T-helper 17 cell (primary cell): ENCODE results near the gene LRPAP1. TPM values are rescaled to one million over a fixed set of nuclear protein-coding genes. Genes with fewer than 3 reads are reported as not detected.
"Not testable (repeated sequence)": the region's sequence is repeated elsewhere in the genome, so short reads cannot be mapped to it uniquely, and the experiment has no call there.

Experiments
- ATAC-seq: fragments of 150-1000 bp; cut with Tn5 transposase; 2 replicates; pipeline ENCODE4 v1.10.0; 2021; ENCODE audit warnings: mild to moderate bottlenecking, moderate library complexity
- DNase-seq, 3 donors: peaks; one replicate each; pipeline versions ENCODE4 v3.0.0 to v3.0.0-alpha.2; 2020 to 2021
- H3K9me3 ChIP-seq: one replicate; pipeline ENCODE4 v1.7.0; 2013; ENCODE audit warnings: low read length, mild to moderate bottlenecking; ENCODE audit not compliant: control insufficient read depth, poor library complexity, severe bottlenecking
- H3K27ac Mint-ChIP-seq: one replicate; pipeline ENCODE4 v1.8.0; 2022; ENCODE audit warnings: mild to moderate bottlenecking, moderate library complexity, mixed read lengths
- H3K27me3 Mint-ChIP-seq: one replicate; pipeline ENCODE4 v1.8.0; 2022; ENCODE audit warnings: mixed read lengths
- H3K36me3 Mint-ChIP-seq: one replicate; pipeline ENCODE4 v1.8.0; 2022; ENCODE audit warnings: low read depth, mixed read lengths
- H3K4me1 Mint-ChIP-seq: one replicate; pipeline ENCODE4 v1.8.0; 2022; ENCODE audit warnings: mild to moderate bottlenecking, mixed read lengths
- H3K4me3 Mint-ChIP-seq: one replicate; pipeline ENCODE4 v1.8.0; 2022; ENCODE audit warnings: mild to moderate bottlenecking, moderate library complexity, mixed read lengths
- total RNA-seq, 4 donors: library from RNA in 2 of 4; stranded (reverse) in 2 of 4; gene quantifications; one replicate each; pipeline ENCODE4 v1.2.3 and lab custom pipeline; 2022 to 2026

Gene LRPAP1
- total RNA-seq, 2 donors from 2014 or later = 77.4 to 82.8 TPM

DNA sequence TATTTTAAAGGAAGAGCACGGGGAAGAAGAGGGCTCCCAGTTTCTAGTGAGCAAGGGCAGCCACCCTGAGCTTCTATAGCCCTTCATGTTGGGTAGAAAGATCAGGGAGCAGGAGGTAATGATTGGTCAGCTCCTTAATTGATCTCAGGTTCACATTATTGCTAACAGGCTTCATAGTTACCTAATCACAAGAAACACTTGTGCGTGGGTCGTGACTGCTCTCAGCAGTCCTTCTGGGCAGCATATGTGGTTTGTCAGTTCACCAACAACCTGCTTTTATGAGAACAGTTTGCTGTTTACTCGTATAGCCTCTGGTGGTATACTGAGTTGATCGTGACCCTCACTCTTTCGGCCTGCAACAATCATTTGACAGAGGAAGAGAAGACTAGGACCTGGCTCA is 73.9 kb downstream of the LRPAP1 start:
- H3K9me3 ChIP-seq = no peaks in the 10 kb centered on the region
- H3K36me3 Mint-ChIP-seq = peaks cover 3% of the 10 kb centered on the region
- no peaks in the 10 kb centered on the region for H3K4me1 Mint-ChIP-seq
- no peak for ATAC-seq
- DNase-seq = no peak
- H3K27ac Mint-ChIP-seq = no peak overlapping the region
- H3K27me3 Mint-ChIP-seq = peaks cover 17% of the 10 kb centered on the region
- no peak overlapping the region for H3K4me3 Mint-ChIP-seq

DNA sequence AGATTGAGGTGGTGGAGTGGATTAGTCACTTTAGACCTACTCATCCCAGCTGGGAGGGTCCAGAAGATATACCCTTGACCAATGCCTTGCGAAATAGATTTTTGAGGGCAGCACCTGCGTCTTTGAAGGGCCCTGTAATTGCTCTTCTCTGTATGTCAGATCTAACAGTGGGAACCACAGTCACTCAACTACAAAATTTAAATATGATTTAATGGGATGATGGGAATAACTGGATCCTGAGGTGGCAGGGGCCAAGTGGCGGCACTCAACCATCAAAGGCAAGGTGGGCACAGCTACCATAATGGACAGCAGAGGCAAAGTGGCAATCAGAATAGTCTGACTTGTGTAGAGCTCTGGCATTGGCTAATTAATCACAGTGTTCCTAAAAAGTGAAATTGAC is 76.6 kb downstream of the LRPAP1 start:
- not testable (repeated sequence) for H3K27ac Mint-ChIP-seq, H3K27me3 Mint-ChIP-seq, DNase-seq, H3K4me1 Mint-ChIP-seq, H3K36me3 Mint-ChIP-seq, ATAC-seq, H3K9me3 ChIP-seq, H3K4me3 Mint-ChIP-seq

Other genes starting within 250 kb of the LRPAP1 start
- 1 to 10 TPM; 4.0 to 5.0 TPM for gene RGS12, start 239.4 kb downstream of the LRPAP1 start, total RNA-seq
- gene HGFAC, start 90.5 kb downstream of the LRPAP1 start, total RNA-seq = not detected
- not detected for gene DOK7, start 69.1 kb downstream of the LRPAP1 start, total RNA-seq
- not detected for gene ADRA2C, start 234.0 kb upstream of the LRPAP1 start, total RNA-seq